GM12892 (cell line): ENCODE results near the gene CHURC1.

Experiments used
- POLR2A ChIP-seq: IDR thresholded peaks from 2 replicates; pipeline ENCODE4 v1.6.1; 2011; ENCODE audit warnings: low read depth, low read length, control low read depth
- POLR2AphosphoS5 ChIP-seq: IDR thresholded peaks from 2 replicates; pipeline ENCODE4 v1.6.1; 2011; ENCODE audit warnings: low read depth, low read length, control low read depth
- TAF1 ChIP-seq: IDR thresholded peaks from 2 replicates; pipeline ENCODE4 v1.6.1; 2011; ENCODE audit warnings: low read depth, mild to moderate bottlenecking, control low read depth, low read length, borderline replicate concordance

- TF ChIP-seq POLR2A (no peak), POLR2AphosphoS5 (no peak), TAF1 (no peak)
Observed at GRCh38 chr14:64877846-64878245, 36.4 kb upstream of the CHURC1 start.
